ENCODE data around the gene POLR2E. TPM values are rescaled to one million over a fixed set of nuclear protein-coding genes. Genes with fewer than 3 reads are reported as not detected.

The POLR2E gene
- total and polyA plus RNA-seq, 4 donors = 51.8 to 211 (median 171) TPM

DNA sequence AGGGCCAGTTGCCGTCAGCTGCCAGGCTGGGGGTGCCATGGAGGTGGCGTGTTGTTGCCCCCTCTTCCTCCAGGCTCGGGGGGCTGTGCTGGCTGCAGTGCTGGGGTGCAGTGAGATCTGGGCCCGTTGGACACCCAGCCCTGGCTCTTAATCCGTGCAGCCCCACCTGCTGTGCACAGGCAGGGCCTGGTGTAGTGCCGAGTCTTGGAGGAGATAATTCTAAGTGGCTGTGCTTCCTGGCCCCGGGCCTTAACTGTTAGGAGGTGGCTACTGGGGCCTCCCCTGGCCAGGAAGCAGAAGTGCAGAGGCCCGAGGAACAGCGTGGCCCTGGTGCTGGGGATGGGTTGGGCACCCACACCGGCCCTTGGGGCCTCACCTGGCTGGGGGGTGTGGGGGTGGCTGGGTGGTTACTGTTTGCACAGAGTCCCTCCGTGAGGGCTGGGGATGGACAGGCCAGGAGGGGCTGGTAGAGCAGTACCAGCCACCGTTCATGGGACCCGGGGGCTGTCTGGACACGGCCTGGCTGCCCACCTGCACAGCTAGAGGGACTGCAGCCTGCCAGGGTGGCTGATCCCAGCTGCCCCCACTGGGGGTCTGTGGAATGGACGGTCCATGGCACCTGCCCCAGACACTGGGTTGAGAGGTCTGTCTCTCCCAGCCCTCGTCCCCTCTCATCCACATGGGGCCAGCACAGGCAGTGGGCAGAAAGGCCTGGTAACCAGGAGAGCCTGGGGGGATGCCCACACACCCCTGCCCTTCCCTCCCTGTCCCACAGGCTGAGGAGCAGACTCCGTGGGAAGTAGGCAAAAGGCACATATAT lies 11.9 kb upstream of the POLR2E start:
- 67% methylated on average over 17 of the region's 17 CpGs for WGBS
- H3K9ac ChIP-seq (ENCODE audit: low read depth in 1 of 2, low read length in 2 of 2) = no peak overlapping the region
- H3K4me3 ChIP-seq (ENCODE audit: low read depth in 1 of 3, low read length in 3 of 3) = no peak overlapping the region
- H3K4me1 ChIP-seq (ENCODE audit: control insufficient read depth in 4 of 4, insufficient read depth in 4 of 4, low read length in 3 of 4) = peaks cover 9 to 27% (median 16%) of the 10 kb centered on the region in 4 donors
- peaks cover 6 to 36% (median 27%) of the 10 kb centered on the region in 4 donors for H3K36me3 ChIP-seq (ENCODE audit: control insufficient read depth in 4 of 4, insufficient read depth in 3 of 4, low read depth in 1 of 4, low read length in 3 of 4)
- TF ChIP-seq RAD21 (IDR thresholded peaks at IDR 0.05) = peak in 1 of 2 donors; percentile 30
- no peak for TF ChIP-seq SP1 (IDR thresholded peaks at IDR 0.05)
- TF ChIP-seq FOXA2 (IDR thresholded peaks at IDR 0.05) = no peak
- no peak for TF ChIP-seq TAF1 (conservative IDR thresholded peaks at IDR 0.05)
- no peaks in the 10 kb centered on the region for H3K9me3 ChIP-seq (ENCODE audit: control insufficient read depth in 4 of 4, low read length in 3 of 4)
- H3K27me3 ChIP-seq (ENCODE audit: control insufficient read depth in 4 of 4, insufficient read depth in 4 of 4, low read length in 3 of 4) = no peaks in the 10 kb centered on the region
- no peak for DNase-seq (ENCODE audit: low spot score)
- H3K27ac ChIP-seq (ENCODE audit: low read depth in 1 of 2, low read length in 2 of 2) = no peak overlapping the region

DNA sequence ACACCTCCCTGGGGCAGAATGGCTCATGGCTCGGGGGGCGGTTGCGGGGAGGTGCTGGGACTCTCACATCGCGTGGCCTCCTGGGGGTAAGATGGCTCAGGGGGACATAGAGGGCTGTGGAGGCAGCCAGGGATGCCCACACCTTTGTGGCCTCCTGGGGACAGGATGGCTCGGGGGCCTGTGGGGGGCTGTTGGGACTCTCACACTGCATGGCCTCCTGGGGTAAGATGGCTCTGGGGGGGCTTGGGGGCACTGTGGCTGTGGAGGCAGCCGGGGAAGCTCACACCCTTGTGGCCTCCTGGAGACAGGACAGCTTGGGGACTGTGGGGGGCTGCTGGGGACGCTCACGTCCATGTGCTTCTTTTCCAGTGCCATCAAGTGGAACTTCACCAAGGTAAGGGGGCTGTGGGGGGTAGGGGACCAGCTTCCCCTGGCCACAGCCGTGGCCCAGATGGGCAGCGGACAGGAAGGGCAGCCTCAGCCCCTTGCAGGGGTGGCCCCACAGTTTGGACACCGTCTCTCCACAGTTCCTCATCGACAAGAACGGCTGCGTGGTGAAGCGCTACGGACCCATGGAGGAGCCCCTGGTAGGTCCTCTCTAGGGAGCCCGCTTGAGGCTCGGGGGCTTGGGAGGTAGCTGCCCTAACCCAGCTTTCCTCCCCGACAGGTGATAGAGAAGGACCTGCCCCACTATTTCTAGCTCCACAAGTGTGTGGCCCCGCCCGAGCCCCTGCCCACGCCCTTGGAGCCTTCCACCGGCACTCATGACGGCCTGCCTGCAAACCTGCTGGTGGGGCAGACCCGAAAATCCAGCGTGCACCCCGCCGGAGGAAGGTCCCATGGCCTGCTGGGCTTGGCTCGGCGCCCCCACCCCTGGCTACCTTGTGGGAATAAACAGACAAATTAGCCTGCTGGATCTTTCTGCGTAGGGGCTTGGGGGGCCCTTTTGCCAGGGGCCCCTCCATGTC lies 11.0 kb upstream of the POLR2E start:
- peaks cover 12 to 36% (median 22%) of the 10 kb centered on the region in 4 donors for H3K4me1 ChIP-seq (ENCODE audit: control insufficient read depth in 4 of 4, insufficient read depth in 4 of 4, low read length in 3 of 4)
- no peaks in the 10 kb centered on the region for H3K27me3 ChIP-seq (ENCODE audit: control insufficient read depth in 4 of 4, insufficient read depth in 4 of 4, low read length in 3 of 4)
- H3K4me3 ChIP-seq (ENCODE audit: low read depth in 1 of 3, low read length in 3 of 3) = no peak overlapping the region
- H3K9ac ChIP-seq (ENCODE audit: low read depth in 1 of 2, low read length in 2 of 2) = no peak overlapping the region
- TF ChIP-seq, protein P1, sequence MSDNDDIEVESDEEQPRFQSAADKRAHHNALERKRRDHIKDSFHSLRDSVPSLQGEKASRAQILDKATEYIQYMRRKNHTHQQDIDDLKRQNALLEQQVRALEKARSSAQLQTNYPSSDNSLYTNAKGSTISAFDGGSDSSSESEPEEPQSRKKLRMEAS (IDR thresholded peaks at IDR 0.05) = no peak
- no peak for TF ChIP-seq NR2F2 (IDR thresholded peaks at IDR 0.05)
- no peak for TF ChIP-seq EGR1 (IDR thresholded peaks at IDR 0.05; ENCODE audit: low read depth in 2 of 2)
- no peak for TF ChIP-seq RAD21 (IDR thresholded peaks at IDR 0.05)
- TF ChIP-seq FOXA1 (IDR thresholded peaks at IDR 0.05) = no peak
- TF ChIP-seq, protein P2, sequence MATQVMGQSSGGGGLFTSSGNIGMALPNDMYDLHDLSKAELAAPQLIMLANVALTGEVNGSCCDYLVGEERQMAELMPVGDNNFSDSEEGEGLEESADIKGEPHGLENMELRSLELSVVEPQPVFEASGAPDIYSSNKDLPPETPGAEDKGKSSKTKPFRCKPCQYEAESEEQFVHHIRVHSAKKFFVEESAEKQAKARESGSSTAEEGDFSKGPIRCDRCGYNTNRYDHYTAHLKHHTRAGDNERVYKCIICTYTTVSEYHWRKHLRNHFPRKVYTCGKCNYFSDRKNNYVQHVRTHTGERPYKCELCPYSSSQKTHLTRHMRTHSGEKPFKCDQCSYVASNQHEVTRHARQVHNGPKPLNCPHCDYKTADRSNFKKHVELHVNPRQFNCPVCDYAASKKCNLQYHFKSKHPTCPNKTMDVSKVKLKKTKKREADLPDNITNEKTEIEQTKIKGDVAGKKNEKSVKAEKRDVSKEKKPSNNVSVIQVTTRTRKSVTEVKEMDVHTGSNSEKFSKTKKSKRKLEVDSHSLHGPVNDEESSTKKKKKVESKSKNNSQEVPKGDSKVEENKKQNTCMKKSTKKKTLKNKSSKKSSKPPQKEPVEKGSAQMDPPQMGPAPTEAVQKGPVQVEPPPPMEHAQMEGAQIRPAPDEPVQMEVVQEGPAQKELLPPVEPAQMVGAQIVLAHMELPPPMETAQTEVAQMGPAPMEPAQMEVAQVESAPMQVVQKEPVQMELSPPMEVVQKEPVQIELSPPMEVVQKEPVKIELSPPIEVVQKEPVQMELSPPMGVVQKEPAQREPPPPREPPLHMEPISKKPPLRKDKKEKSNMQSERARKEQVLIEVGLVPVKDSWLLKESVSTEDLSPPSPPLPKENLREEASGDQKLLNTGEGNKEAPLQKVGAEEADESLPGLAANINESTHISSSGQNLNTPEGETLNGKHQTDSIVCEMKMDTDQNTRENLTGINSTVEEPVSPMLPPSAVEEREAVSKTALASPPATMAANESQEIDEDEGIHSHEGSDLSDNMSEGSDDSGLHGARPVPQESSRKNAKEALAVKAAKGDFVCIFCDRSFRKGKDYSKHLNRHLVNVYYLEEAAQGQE (IDR thresholded peaks at IDR 0.05) = no peak
- TF ChIP-seq TAF1 (conservative IDR thresholded peaks at IDR 0.05) = no peak
- H3K36me3 ChIP-seq (ENCODE audit: control insufficient read depth in 4 of 4, insufficient read depth in 3 of 4, low read depth in 1 of 4, low read length in 3 of 4) = peaks cover 6 to 33% (median 25%) of the 10 kb centered on the region in 4 donors
- no peaks in the 10 kb centered on the region for H3K9me3 ChIP-seq (ENCODE audit: control insufficient read depth in 4 of 4, low read length in 3 of 4)
- no peak overlapping the region for H3K27ac ChIP-seq (ENCODE audit: low read depth in 1 of 2, low read length in 2 of 2)
- no peak for DNase-seq (ENCODE audit: low spot score)
- WGBS = 91% methylated on average over 32 of the region's 32 CpGs
